SH-SY5Y (cell line): ENCODE results near the gene FRMD8.

Experiments used
- GATA2 ChIP-seq: IDR thresholded peaks from 2 replicates; pipeline ENCODE4 v1.6.1; 2011; ENCODE audit warnings: mild to moderate bottlenecking, low read depth, low read length
- GATA3 ChIP-seq: IDR thresholded peaks from 2 replicates; pipeline ENCODE4 v1.6.1; 2011; ENCODE audit warnings: low read depth, mild to moderate bottlenecking, low read length, moderate library complexity

Gene FRMD8

DNA sequence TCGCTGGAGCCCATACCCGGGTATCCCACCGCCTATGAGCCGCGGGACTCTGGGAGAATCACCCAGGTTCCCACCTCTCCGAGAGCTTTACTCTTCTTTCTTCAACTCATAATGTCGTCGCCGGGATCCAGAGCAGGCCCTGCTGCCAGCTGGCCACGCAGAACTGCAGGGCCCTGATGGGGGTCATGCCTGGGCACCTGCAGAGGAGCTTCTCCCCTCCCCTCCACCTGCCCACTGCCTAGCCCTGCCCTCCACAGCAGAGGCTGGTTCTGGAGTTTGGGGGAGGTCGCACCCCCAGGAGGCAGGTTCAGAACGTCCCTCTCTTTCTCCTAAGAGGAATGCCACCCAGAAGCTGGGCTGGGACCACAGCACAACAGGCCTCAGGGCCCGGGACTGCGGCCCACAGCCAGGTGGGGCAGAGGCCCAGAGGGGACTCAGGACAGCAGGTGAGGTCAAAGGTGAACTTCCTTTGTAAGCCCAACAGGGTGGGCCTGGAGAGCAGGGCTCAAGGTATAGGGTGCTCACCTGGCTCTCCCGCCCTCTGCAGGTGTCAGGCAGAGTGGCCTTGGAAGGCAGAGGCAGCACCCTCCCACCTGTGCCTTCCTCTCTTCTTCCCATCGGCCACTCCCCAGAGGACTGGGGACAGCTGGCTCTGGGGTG, 5.8 kb upstream of the FRMD8 start:
- TF ChIP-seq GATA3: no peak
- no peak for TF ChIP-seq GATA2

DNA sequence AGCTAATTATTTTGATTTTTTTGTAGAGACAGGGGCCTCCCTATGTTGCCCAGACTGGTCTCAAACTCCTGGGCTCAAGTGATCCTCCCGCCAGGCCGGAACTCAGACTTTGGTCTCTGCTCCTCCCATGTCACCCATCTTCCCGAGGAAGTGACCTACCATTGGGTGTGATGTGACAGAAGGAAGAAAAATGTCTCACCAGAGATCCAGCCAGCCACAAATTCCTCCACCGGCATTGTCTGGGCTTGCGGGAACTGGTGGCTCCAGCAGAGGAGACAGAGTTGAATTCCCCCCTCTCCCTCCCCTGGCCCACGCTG, 4.8 kb upstream of the FRMD8 start:
- TF ChIP-seq GATA3 (no peak), GATA2 (no peak)

DNA sequence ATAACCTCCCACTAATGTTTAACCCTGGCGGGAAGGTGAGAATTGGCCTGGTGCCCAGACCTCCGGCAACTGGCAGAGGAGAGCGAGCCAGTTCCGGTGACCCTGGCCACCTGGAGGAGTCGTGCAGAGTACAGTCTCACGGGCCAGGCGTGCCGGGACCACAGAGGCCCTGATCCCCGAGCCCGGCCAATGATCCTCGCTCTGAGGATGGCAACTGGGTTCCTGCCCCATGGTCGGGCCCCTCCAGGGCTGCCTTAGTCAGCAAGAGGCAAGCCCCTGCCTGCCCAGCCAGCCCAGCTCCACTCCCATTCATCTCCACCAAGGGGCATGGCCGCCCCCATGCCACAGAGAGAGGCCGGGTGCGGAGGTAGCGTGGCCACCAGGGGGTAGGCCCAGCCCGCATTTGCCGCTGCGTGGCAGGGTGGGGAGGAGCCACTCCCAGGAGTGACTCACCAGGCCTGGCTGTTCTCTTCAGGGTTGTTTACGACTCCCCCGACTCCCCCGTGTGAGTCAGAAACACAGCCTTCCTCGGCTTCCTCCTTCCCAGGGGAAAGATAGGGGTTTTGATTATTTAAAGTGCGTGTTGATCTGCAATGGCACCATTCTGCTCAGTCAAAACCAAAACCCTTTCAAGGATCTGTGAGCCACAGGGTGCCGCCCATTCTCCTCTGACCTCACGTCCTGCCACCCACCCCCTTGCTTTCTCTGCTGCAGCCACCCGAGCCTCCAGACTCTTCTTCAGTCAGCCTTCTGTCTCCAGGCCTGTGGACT, 4.2 kb upstream of the FRMD8 start, which contains the start of gene SLC25A45:
SLC25A45 (minus strand) TSS at position 614 of the 771 bp plus-strand sequence. CDS start 695 bp downstream, outside the sequence.
- TF ChIP-seq GATA2: no peak
- TF ChIP-seq GATA3: no peak

DNA sequence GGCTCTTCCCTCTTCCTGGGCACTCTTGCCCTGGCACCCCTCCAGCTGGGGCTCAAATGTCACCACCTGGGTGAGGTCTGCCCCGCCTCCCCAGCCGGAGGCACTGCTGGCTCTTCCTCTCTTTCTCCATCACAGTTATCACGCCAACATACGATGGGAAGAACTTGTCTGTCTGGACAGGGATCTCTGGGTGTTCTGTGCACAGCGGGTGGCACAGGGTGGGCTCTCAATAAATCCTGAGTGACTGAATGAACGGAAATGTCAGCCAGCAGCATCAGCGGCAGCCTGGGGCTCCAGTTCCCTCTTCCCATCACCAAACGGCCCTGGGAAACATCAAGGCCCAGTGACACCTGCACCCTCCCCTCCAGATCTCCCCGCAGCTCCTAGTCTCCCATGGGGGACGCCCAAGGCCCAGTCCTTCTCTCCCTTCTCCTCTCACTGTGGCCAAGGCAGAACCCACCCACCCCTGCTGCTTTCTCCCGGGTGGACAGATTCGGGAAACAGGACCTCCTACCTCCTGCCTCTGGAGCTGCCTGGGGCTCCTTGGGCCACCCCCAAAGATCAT, 3.6 kb upstream of the FRMD8 start:
- TF ChIP-seq GATA2: no peak
- TF ChIP-seq GATA3: no peak

DNA sequence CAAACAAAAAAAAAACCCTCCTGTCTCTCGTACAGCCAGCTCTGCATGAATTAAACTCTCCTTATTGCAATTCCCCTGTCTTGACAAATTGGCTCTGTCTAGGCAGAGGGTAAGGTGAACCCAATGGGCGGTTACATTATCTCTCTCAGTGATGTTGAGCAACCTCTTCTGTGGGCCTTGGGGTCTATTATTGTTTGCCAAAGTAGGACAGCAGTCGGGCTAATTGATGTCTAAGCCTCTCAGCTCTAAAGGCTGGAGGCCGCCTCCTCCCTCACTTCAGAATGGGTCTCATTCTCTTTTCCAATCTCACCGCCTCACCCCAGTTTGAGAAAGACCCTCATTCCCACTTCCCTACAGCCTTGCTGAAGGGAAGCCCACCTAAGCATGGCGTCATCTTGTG, 2.7 kb upstream of the FRMD8 start:
- no peak for TF ChIP-seq GATA3

DNA sequence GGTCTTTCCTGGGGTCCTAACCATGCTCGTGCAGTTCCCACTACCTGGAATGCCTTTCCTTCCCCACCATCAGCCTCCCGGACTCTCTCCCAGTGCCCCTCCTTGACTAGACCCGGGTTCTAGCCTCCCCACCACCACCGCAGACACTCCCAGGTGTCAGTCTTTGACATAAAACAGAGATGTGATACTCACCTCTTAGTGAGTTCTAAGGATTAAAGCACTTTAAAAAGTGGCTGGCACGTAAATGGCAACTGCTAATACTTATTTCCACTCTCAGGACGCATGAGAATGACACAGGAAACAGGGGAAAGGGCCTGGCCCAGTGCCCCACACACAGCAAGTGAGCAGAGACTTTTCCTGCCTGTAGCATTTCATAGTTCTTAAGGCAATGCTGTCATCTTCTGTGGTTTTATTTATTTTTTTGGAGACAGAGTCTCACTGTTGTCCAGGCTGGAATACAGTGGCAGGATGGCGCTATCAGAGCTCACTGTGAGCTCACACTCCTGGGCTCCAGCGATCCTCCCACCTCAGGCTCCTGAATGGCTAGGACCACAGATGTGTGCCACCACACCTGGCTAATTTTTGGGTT, 2.0 kb upstream of the FRMD8 start:
- TF ChIP-seq GATA3: no peak
- TF ChIP-seq GATA2: no peak

DNA sequence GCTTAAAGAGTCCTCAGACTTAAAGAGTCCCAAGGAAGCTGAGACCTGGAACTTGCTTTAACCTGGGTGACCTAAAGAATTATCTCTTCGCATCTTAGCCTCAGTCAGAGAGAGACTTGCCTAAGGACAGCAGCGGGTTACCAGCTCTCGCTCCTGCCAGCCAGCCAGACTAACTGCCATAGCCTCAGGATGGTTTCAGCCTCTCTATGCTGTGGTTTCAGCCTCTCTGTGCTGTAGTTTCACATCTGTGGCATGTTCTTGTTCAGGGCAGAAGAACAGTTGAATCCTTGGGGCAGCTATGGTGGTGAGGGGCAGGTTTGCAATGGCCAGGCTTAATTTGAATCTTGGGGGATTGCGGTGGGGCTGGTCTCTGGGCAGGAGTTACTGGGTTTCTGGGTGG, 2.3 kb downstream of the FRMD8 start:
- TF ChIP-seq GATA3: no peak
- no peak for TF ChIP-seq GATA2

DNA sequence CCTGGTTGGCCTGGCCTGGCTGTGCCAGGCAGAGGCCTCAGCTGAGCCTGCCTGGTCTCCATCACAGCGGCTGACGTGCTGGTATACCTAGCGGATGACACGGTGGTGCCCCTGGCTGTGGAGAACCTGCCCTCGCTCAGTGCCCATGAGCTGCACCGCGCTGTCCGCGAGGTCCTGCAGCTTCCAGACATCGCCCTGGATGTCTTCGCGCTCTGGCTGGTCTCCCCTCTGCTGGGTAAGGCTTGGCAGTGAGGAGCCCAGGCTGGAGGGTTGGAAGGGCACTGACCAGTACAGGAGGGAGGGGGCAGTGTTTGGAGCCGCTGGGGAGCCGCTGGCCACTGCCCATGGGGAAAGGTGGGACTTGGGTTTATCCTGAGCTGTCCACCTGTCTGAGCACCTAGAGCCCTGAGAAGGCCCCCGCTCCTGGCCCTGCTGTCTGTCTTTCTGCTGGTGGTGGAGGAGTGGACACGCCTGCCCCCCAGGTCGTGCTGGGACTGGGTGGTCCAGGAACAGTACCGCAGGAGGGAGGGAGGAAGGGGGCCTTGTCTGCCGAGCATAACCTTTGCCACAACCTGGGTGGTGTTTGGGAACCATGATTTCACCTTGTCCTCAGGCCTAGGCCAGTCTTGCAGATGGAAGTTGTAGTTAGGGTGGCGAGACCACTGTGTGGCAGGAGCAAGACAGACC, 3.0 kb downstream of the FRMD8 start:
- no peak for TF ChIP-seq GATA2
- TF ChIP-seq GATA3: no peak

DNA sequence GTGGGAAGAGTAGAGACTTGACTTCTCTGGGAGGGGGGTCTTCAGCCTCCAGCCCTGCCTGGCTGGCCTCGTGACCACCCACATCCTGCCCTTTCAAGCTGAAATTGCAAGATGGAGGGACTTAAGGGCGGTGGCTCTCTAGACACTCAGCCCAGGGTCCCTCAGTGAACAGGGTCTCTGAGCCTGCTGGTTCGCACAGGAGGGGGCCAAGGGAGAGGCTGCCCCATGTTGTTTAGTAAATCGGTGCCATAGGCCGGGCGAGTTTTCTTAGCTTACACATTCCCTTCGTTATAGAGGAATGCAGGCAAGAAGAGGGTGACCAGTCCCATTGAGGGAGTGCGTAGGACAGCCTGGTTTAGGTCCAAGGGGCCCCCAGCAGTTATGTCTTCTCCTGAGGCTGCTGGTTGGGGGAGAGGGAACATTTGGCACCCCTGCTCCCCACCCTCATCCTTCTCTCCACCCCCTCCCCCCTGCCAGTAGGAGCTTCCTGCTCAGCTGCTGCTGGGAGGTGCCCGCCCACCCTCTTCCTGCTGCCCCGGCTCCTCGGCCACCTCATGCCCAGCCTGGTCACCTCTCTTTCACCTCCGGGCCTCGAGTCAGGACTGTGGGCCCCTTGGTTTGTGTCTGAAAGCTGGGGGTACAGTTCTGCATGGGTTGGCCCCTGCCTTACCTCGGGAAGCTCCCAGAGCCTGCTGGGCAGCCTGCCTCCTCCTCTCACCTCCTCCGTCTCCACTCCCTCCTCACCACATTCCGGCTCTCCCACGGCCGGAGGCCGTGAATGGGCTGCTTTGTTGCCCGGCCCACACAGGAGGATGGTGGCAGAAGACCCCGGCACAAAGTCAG, 3.9 kb downstream of the FRMD8 start:
- TF ChIP-seq GATA2: no peak
- TF ChIP-seq GATA3: no peak

DNA sequence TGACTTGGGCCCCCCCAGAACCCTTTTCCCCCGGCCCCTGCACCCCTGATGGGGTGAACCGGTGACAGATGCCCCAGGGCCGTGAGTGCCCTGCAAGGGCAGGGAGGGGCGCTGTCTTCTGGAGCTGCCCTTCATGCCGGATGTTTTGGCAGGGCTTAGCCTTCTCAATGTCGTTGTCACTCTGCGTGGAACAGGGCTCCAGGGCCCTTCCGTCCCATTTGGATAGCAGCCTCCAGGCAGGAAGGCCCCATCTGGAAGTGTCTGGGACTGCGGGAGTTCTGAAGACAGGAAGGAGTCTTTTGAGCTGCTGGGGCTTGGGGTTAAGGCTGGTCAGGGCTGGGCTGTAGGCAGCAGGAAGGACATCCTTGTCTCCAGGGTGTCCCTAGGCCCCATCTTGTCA, 4.6 kb downstream of the FRMD8 start:
- TF ChIP-seq GATA3 (no peak), GATA2 (no peak)

DNA sequence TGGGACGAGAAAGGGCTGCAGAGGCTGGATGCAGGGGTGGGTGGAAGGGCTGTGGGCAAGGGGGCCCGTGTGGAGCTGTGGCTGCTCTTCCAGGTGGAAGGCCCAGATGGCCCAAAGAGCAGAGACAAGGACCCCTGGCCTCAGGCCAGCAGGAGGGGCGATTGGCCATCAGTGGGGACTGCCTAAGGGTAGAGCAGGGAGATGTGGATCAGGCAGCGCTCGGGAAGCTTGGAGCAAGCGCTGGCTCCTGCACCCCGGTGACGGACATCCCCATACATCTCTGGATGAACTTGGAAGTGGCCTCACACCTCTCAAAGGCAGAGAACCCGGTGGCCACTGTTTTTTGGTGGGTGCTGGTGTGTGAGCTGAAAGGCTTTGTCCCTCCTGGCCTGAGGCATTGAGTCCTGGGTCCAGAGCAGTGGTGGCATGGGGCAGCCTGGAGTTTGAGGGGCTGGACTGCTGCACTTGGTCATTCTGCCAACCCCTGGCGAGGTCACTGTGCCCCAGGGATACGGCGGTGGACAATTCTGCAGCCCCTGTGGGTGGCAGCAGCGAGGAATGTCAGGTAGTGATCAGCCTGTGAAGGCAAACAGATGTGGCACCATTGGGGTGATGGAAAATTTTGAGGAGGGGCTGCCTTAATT, 5.9 kb downstream of the FRMD8 start:
- TF ChIP-seq GATA3 (no peak), GATA2 (0 out of 2 replicates have a peak, but pooled peaks have one; percentile 46)

DNA sequence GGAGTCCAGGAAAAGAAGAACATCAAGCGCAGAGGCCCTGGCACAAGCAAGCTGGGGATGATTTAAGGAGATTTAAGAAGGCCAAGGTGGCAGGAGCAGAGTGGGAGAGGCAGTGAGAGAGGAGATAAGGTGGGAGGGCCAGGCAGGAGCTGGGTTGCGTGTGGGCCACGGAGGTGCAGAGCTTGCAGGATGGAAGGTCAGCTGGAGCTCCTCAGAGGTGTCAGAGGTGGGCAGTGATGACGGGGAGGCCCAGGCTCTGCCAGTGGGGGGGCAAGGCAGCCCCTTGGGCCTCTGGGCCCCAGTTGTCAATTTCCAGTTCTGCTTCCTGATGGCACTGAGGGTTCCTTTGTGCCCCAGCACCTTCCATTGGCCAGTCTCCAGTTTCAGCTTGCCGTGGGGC, 6.5 kb downstream of the FRMD8 start:
- no peak for TF ChIP-seq GATA3
- TF ChIP-seq GATA2: no peak

DNA sequence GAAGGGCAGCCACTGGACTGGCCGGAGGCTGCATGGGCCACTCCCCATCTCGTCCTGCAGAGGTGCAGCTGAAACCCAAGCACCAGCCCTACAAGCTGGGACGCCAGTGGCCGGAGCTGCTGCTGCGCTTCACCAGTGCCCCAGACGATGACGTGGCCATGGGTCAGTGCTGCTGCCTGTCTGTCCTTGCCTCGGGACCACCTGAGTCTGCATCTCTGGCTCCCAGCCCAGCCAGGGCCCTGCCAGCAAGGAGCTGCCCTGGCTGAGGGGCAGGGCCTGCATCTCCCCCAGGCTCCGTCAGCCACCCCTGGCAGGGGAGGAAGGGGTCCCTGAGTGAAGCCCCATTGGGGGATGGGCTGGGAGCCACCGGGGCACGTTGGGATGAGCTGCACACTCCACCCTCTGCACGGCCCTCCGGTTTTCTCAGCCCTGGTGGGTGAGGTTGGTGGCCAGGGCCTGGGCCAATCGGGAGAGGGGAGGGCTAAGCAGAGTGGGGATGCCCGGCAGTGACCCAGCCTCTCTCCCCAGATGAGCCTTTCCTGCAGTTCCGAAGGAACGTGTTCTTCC, 7.2 kb downstream of the FRMD8 start:
- TF ChIP-seq GATA3 (no peak), GATA2 (no peak)
